Gastrocnemius medialis (tissue), 4 donors: ENCODE data around the gene TTC39B. TPM values are rescaled to one million over a fixed set of nuclear protein-coding genes. Genes with fewer than 3 reads are reported as not detected.

Source experiments
- ATAC-seq, 2 donors: fragments of 150-250 bp; one replicate each; pipeline ENCODE4 v1.9.1; 2016
- DNase-seq, 2 donors: peaks; one replicate each; pipeline ENCODE4 v3.0.0-alpha.2; 2019
- H3K27ac ChIP-seq, 4 donors: fragments of 200-600 bp; sonication (generic); 1 replicate in 1 of 4; 2 replicates in 3 of 4; pipeline ENCODE4 v1.5.1; 2016 to 2018; ENCODE audit warnings: mild to moderate bottlenecking in 2 of 4, moderate library complexity in 1 of 4
- H3K27me3 ChIP-seq, 3 donors: fragments of 200-600 bp; sonication (generic) in 2 of 3; 1 replicate in 1 of 3; 2 replicates in 2 of 3; pipeline versions ENCODE4 v1.5.1 to v1.6.0; 2016 to 2019; ENCODE audit warnings: mild to moderate bottlenecking in 1 of 3, moderate library complexity in 1 of 3
- H3K36me3 ChIP-seq, 2 donors: fragments of 200-600 bp; sonication (generic) in 1 of 2; one replicate each; pipeline ENCODE4 v1.5.1; 2017 to 2018
- H3K4me1 ChIP-seq, 2 donors: fragments of 200-600 bp; sonication (generic) in 1 of 2; one replicate each; pipeline ENCODE4 v1.5.1; 2016 to 2017; ENCODE audit warnings: mild to moderate bottlenecking in 2 of 2
- H3K4me3 ChIP-seq, 4 donors: fragments of 200-600 bp; sonication (generic) in 3 of 4; 1 replicate in 1 of 4; 2 replicates in 3 of 4; pipeline ENCODE4 v1.5.1; 2016 to 2019; ENCODE audit warnings: mild to moderate bottlenecking in 2 of 4
- H3K9me3 ChIP-seq, 3 donors: fragments of 200-600 bp; sonication (generic) in 2 of 3; 1 replicate in 1 of 3; 2 replicates in 2 of 3; pipeline ENCODE4 v1.5.1; 2016 to 2019
- POLR2A ChIP-seq, 2 donors: fragments of 450-650 bp; IDR thresholded peaks; one replicate each; pipeline ENCODE4 v1.6.1; 2017; ENCODE audit warnings: antibody characterized with exemption in 2 of 2, mild to moderate bottlenecking in 2 of 2, moderate library complexity in 2 of 2
- in situ Hi-C, 4 donors: fragments of 200-750 bp; cut with MboI; loops; one replicate each; pipeline versions ENCODE4 v1.15.0 to v1.8.0; 2017; ENCODE audit warnings: low sequenced_read_pairs in 4 of 4
- intact Hi-C: fragments of 100-400 bp; cut with DNase I; formaldehyde crosslinking; loops from one replicate; pipeline ENCODE4 v1.15.1; 2023; ENCODE audit warnings: low total_unique reads
- total RNA-seq, 4 donors: library from RNA; depleted of rRNA; stranded (reverse); fragments of >200 nt; gene quantifications; one replicate each; pipeline versions ENCODE4 v1.1.0 to v1.2.3, GENCODE V29; 2016
- TF ChIP-seq, protein P1 (sequence below), 5 experiments: fragments of 450-650 bp in 3 of 5; fragments of 200-600 bp in 2 of 5; sonication (generic) in 2 of 5; IDR thresholded peaks in 4 of 5; conservative IDR thresholded peaks in 1 of 5; 1 replicate in 4 of 5; 2 replicates in 1 of 5; pipeline ENCODE4 v1.5.1; 2016 to 2019; ENCODE audit warnings: antibody characterized with exemption in 5 of 5, mild to moderate bottlenecking in 3 of 5, moderate library complexity in 3 of 5

Gene TTC39B
- total RNA-seq, 4 donors from 2014 or later, result 1.8 to 6.9 (median 3.8) TPM

GRCh38 chr9:15206903-15207696 lies 99.9 kb downstream of the TTC39B start:
- TF ChIP-seq POLR2A (IDR thresholded peaks at IDR 0.05), result no peak
- TF ChIP-seq, protein P1, sequence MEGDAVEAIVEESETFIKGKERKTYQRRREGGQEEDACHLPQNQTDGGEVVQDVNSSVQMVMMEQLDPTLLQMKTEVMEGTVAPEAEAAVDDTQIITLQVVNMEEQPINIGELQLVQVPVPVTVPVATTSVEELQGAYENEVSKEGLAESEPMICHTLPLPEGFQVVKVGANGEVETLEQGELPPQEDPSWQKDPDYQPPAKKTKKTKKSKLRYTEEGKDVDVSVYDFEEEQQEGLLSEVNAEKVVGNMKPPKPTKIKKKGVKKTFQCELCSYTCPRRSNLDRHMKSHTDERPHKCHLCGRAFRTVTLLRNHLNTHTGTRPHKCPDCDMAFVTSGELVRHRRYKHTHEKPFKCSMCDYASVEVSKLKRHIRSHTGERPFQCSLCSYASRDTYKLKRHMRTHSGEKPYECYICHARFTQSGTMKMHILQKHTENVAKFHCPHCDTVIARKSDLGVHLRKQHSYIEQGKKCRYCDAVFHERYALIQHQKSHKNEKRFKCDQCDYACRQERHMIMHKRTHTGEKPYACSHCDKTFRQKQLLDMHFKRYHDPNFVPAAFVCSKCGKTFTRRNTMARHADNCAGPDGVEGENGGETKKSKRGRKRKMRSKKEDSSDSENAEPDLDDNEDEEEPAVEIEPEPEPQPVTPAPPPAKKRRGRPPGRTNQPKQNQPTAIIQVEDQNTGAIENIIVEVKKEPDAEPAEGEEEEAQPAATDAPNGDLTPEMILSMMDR (IDR thresholded peaks at IDR 0.05 in 4 of 5, conservative IDR thresholded peaks at IDR 0.05 in 1 of 5), result no peak
- Histone ChIP-seq H3K27ac (no peak overlapping the region), H3K9me3 (no peaks in the 10 kb centered on the region), H3K4me1 (no peaks in the 10 kb centered on the region), H3K36me3 (no peaks in the 10 kb centered on the region), H3K27me3 (no peaks in the 10 kb centered on the region), H3K4me3 (no peak overlapping the region)
- intact Hi-C loops (loop anchor here (10.0 kb wide), 1 partner anchor 62 kb away; no protein-coding TSS in a partner anchor), in situ Hi-C loops (loop anchor here in 2 of 4 donors (25.0 kb wide), 3 partner anchors 95 to 405 kb away; partner anchors contain the start of gene SNAPC3 (in 1 of the 2))
- DNase-seq (no peak), ATAC-seq (no peak)

DNA sequence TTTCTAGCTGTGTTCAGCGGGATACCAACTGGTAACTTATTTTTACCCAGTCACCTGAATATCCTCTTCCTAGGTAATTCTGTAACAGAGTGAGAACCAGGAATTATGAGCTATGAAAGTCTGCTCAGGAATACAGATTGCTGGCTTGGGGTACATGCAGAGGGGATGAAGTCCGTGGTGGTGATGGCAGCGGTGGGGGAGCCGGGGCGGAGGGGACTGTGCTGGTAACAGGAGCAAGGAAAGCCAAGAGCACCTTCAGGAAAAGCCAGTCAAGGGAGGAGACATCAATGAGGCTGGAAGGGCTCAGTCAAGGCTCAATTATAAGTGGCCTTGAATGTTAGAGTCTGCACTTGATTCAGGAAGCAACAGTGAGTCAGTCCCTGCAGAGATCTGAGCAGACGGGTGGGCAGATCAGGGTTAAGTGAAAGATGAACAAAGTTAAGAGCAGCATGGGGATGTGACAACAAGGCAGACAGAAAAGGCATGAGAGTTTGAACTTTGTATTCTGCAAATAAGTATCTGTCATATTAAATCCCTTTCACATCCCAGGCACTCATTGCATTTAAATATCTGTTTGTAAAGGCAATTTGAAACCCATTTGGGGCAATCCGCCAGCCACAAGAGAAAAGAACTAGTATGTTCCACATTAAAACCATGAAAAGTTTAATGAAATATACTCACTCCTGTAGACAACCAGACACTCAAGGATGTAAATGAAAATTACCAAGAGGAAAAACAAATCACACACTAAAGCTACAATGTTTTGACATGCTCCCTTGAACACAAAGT lies 101.2 kb downstream of the TTC39B start:
- H3K4me1 ChIP-seq, result no peaks in the 10 kb centered on the region
- no peaks in the 10 kb centered on the region for H3K9me3 ChIP-seq
- no peak overlapping the region for H3K4me3 ChIP-seq
- no peak for TF ChIP-seq POLR2A (IDR thresholded peaks at IDR 0.05)
- TF ChIP-seq, protein P1 (IDR thresholded peaks at IDR 0.05 in 4 of 5, conservative IDR thresholded peaks at IDR 0.05 in 1 of 5), result no peak
- intact Hi-C loops (loop anchor here (10.0 kb wide), 1 partner anchor 61 kb away; no protein-coding TSS in a partner anchor), in situ Hi-C loops (loop anchor here in 2 of 4 donors (25.0 kb wide), 3 partner anchors 94 to 406 kb away; partner anchors contain the start of gene SNAPC3 (in 1 of the 2))
- no peak overlapping the region for H3K27ac ChIP-seq
- ATAC-seq (no peak), DNase-seq (no peak)
- no peaks in the 10 kb centered on the region for H3K36me3 ChIP-seq
- no peaks in the 10 kb centered on the region for H3K27me3 ChIP-seq

DNA sequence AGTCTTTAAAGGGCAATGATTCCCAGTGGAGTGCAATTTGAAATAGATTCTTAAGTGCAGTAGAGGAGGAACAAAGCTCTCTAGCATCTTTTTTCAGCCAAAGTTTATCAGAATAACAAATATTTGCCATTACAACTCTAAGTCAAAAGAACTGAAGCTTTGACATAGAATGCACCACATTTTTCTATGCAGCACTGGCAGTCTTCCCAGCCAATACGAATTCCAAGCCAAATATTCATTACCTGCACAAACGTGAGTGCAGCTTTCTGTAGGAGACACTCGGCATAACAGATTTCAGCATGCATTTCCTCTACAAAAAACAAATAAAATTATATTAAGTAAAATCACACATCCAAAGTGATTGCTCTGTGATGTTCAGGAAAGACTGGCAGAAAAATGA lies 103.4 kb downstream of the TTC39B start:
- ATAC-seq, result no peak
- in situ Hi-C loops, result loop anchor here in 2 of 4 donors (25.0 kb wide), 3 partner anchors 91 to 409 kb away; partner anchors contain the start of gene SNAPC3 (in 1 of the 2)
- H3K27ac ChIP-seq, result no peak overlapping the region
- H3K4me3 ChIP-seq, result no peak overlapping the region
- no peak for DNase-seq
- H3K4me1 ChIP-seq, result no peaks in the 10 kb centered on the region
- no peak for TF ChIP-seq POLR2A (IDR thresholded peaks at IDR 0.05)
- TF ChIP-seq, protein P1 (IDR thresholded peaks at IDR 0.05 in 4 of 5, conservative IDR thresholded peaks at IDR 0.05 in 1 of 5), result no peak
- H3K36me3 ChIP-seq, result no peaks in the 10 kb centered on the region
- intact Hi-C loops, result loop anchor here (10.0 kb wide), 1 partner anchor 59 kb away; no protein-coding TSS in a partner anchor
- H3K9me3 ChIP-seq, result no peaks in the 10 kb centered on the region
- H3K27me3 ChIP-seq, result no peaks in the 10 kb centered on the region

DNA sequence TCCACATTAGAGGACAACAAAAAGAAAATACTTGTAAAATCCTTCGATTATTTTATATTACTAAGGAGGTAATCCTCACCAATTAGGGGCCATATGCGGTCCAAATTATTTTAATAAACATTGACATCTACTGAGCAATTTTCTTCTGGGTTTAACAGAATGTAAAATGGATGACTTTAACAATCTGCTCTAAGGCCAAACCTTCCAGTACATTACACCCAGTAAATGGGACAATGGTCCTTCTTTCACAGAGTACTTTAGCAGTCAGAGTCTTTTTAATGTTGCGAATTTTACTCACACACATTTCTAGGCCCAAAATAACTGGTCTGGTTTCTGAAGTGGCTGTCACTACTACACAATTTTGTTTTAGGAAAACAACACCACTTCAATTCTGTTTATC lies 106.9 kb downstream of the TTC39B start:
- Histone ChIP-seq H3K27ac (no peak overlapping the region), H3K27me3 (no peaks in the 10 kb centered on the region), H3K9me3 (no peaks in the 10 kb centered on the region), H3K36me3 (no peaks in the 10 kb centered on the region), H3K4me1 (no peaks in the 10 kb centered on the region), H3K4me3 (no peak overlapping the region)
- no peak for DNase-seq
- no peak for TF ChIP-seq POLR2A (IDR thresholded peaks at IDR 0.05)
- TF ChIP-seq, protein P1 (IDR thresholded peaks at IDR 0.05 in 4 of 5, conservative IDR thresholded peaks at IDR 0.05 in 1 of 5), result no peak
- intact Hi-C loops (loop anchor here (10.0 kb wide), 1 partner anchor 55 kb away; no protein-coding TSS in a partner anchor), in situ Hi-C loops (loop anchor here in 2 of 4 donors (25.0 kb wide), 3 partner anchors 88 to 412 kb away; partner anchors contain the start of gene SNAPC3 (in 1 of the 2))
- no peak for ATAC-seq
